ENCODE data around the gene VWCE. TPM values are rescaled to one million over a fixed set of nuclear protein-coding genes. Genes with fewer than 3 reads are reported as not detected.

The VWCE gene
- total and polyA plus RNA-seq, 9 of the 15 experiments (the other 6 are each of a cell fraction or from before 2014, with no cell fraction given) = 0.06 to 1.6 (median 0.63) TPM; not detected in 1

- TF ChIP-seq ZBTB26 (CRISPR knock-in tag; IDR thresholded peaks at IDR 0.05) (no peak), E4F1 (CRISPR knock-in tag; IDR thresholded peaks at IDR 0.05; ENCODE audit: borderline replicate concordance) (no peak), CAMTA2 (CRISPR knock-in tag; conservative IDR thresholded peaks at IDR 0.05) (no peak), PRDM10 (IDR thresholded peaks at IDR 0.05; ENCODE audit: partially characterized antibody) (peak; percentile 22), RHOXF2B (CRISPR knock-in tag; conservative IDR thresholded peaks at IDR 0.05) (no peak), NRF1 (conservative IDR thresholded peaks at IDR 0.05 in 1 of 2, IDR thresholded peaks at IDR 0.05 in 1 of 2) (no peak), FUS (optimal IDR thresholded peaks at IDR 0.05; ENCODE audit: low read depth, low read length) (no peak), ZNF398 (CRISPR knock-in tag; IDR thresholded peaks at IDR 0.05) (no peak), NCOR1 (IDR thresholded peaks at IDR 0.05) (peak; percentile 95), THAP12 (CRISPR knock-in tag; IDR thresholded peaks at IDR 0.05) (peak; percentile 17; the same call in 1 of the 2 replicates), SMAD3 (CRISPR knock-in tag; conservative IDR thresholded peaks at IDR 0.05) (no peak), BCOR (IDR thresholded peaks at IDR 0.05) (peak; percentile 61; the same call in 1 of the 2 replicates), HMBOX1 (IDR thresholded peaks at IDR 0.05) (peak; percentile 95), NR1H2 (CRISPR knock-in tag; IDR thresholded peaks at IDR 0.05) (no peak), TRIM24 (IDR thresholded peaks at IDR 0.05) (peak; percentile 89 to 90; a peak in 3 of 4 replicates), PHTF2 (CRISPR knock-in tag; IDR thresholded peaks at IDR 0.05) (no peak)
Observed at GRCh38 chr11:61342207-61342803, 47.2 kb upstream of the VWCE start (continued).
